Measurements from ENCODE around the gene IFNL1.
"Not testable (repeated sequence)": the region's sequence is repeated elsewhere in the genome, so short reads cannot be mapped to it uniquely, and the experiment has no call there.

The IFNL1 gene

DNA sequence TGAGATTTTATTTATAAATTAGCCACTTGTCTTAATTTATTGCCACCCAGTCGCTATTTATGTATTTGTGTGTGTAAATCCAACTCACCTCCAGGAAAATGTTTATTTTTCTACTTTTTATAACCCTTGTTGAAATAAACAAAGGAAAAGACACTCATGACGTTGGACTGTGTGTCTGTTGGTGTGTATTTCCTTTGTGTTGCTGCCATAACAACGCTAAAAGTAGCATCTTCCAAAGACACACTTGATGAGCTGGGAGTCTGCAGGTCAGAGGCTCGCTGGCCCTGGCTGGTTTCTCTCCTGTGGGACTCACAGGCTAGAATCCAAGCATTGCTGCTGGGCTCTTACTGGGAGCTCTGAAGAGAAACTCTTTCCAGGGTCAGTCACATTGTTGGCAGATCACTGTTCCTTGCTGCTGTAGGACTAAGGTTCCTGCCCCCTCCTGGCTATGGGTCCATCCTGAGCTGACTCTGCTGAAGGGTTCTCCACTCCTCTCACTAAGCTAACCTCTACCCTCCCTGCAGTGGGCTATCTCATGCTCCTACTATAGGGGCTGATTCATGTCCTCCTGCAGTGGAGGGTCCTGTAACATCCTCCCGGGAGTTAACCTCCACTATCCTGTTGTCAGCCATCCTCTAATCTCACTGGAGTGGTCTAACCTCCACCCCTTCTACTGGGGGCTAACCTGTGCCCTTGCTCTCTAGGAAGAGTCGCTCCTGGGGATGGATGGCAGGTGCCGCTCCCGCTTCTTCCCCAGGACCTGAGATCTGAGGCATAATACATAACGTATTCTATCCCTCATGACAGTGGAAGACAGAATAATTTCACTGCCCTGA is 26.0 kb upstream of the IFNL1 start:
- DNase-seq, result no peak

DNA sequence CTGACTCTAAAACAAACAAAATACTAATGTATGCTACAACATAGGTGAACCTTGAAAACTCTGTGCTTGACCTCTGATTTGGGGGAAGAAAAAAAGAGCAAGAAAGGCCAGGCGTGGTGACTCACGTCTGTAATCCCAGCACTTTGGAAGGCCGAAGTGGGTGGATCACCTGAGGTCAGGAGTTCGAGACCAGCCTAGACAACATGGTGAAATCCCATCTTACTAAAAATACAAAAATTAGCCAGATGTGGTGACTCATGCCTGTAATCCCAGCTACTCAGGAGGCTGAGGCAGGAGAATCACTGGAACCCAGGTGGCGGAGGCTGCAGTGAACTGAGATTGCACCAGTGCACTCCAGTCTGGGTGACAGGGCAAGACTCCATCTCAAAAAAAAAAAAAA is 22.3 kb upstream of the IFNL1 start:
- DNase-seq, result not testable (repeated sequence)

DNA sequence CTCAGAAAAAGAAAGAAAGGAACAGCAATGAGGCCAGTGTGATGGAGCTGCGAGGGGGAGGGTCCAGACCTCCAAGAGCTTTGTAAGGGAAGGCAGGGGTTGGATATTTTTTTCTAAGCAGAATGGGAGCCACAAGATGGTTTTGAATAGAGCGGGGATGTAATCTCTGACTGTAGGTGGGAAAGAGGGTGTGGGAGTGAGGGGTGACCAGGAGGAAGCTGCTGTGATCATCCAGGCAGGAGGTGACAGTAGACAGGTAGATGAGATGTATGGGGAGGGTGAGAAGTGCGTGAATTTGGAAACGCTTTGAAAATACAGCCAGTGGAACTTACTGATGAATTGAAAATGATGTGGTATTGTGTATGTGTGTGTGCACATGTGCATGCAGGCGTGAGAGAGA is 20.6 kb upstream of the IFNL1 start:
- DNase-seq, result no peak

DNA sequence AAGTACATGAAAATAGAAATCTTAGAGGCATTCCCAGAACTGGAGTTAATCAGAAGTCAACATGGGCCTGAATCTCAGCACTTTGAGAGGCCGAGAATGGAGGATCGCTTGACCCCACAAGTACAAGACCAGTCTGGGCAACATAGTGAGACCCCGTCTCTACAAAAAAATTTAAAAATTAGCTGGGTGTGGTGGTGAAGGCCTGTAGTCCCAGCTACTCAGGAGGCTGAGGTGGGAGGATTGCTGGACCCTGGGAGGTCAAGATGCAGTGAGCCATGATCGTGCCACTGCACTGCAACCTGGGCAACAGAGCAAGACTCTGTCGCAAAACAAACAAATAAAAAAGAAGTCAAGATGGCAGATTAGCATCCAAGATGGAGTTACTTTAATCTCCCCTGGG is 19.5 kb upstream of the IFNL1 start:
- DNase-seq, result no peak

DNA sequence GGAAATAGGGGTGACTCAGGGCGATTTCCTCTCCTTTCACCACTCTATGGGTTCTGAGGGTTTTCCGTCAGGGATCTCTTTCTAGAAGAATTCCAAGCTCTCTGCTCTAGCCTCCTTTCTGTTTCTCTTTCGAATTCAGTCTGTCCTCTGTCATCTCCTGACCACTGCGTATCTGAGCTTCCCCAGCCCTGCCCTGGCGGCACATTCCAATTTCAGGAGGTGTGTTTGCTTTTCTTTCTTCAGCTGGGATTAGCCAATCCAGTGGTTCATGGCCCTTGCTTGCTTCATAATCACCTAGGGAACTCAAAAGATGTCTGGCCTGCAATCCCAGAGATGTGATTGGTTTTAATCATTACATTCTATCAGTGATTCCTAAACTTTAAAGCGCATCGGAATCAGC is 18.6 kb upstream of the IFNL1 start:
- DNase-seq, result no peak

DNA sequence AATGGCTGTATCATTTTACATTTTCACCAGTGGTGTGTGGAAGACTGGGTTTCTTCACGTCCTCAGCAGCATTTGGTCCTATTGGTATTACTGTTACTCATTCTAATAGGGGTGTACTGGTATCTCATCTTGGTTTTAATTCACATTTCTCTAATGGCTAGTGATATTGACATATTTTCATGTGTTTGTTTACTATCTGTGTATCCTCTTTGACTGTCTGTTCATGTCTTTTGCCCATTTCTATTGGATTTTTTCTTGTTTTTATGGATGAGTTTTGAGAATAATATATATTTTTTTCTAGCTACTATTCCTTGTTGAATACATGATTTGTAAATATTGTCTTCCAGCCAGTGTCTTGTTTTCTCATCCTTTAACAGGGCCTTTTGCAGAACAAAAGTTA is 14.2 kb upstream of the IFNL1 start:
- DNase-seq, result no peak

DNA sequence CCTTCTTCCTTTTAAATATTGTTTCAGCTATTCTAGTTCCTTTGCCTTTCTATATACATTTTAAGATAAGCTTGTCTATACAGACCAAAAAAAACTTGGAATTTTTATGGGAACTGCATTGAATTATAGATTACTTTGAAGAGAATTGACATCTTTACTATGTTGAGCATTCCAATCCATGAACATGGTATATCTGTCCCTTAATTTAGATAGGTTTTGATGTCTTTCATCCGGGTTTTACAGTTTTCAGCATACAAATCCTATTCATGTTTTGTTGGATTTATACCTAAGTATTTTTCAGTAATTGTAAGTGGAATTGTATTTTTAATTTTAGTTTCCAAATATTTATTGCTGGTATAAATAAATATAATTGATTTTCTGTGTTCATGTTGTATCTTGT is 12.2 kb upstream of the IFNL1 start:
- no peak for DNase-seq

DNA sequence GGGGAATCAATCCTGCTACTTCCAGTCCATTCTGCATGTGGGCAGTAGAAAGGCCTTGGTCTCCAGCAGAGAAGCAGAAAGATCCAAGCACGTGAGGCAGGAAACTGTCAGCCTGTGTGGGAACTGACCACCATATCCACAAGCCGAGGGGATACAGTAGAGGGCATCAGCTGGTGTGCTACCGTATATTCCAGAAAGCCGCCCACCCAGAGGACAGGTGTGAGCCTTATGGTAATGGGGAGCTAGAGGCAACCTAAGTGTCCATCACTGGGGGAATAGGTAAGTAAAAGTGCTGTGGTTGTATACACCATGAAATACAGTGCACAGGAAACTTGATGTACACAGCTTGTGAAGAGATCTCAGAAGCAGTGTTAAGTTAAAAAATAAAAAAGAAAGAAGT is 2.8 kb upstream of the IFNL1 start:
- no peak for DNase-seq

DNA sequence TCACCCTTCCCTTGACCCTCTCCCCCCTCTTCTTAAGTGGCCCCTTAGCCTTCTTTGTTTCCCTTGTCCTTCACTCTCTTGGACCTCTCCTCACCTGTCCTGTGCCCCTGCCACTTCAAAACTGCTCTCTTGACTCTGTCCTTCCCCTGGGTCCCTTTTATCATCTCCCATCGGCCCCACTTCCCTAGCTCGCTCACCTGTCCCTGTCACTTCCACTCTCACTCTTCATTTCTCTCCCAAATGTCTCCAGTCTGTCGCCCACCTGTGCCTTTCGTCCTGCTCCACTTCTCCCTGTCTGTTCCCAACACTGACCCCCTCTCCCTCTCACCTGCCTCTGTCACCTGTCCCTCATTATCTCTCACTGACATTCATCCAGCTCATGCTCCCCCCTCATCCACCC is 699 bp downstream of the IFNL1 start:
- DNase-seq, result no peak

DNA sequence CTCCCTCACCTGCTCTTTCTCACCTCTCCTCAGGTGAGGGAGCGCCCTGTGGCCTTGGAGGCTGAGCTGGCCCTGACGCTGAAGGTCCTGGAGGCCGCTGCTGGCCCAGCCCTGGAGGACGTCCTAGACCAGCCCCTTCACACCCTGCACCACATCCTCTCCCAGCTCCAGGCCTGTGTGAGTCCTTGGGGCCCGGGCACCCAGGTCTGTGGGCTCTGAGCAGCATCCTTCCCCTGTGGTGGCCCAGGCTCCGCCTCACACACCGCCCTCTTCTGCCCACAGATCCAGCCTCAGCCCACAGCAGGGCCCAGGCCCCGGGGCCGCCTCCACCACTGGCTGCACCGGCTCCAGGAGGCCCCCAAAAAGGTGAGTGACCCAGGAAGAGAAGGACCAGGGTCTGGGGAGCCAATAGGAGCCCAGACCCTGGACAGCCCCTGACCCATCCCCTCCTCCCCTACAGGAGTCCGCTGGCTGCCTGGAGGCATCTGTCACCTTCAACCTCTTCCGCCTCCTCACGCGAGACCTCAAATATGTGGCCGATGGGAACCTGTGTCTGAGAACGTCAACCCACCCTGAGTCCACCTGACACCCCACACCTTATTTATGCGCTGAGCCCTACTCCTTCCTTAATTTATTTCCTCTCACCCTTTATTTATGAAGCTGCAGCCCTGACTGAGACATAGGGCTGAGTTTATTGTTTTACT is 1.9 kb downstream of the IFNL1 start:
- peak; percentile 68 for DNase-seq

DNA sequence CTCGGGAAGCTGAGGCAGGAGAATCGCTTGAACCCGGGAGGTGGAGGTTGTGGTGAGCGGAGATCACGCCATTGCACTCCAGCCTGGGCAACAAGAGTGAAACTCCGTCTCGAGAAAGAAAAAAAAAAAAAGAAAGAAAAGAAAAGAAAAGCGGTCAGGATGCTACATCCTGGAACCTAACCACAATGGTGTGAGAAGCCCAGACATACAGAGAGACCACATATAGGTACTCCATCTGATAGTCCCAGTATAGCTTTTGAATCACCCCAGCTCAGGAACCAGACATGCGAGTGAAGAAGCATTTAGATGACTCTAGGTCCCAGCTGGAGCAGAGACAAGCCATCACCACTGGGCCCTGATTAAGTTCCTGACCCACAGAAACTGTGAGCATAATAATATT is 3.2 kb downstream of the IFNL1 start:
- no peak for DNase-seq

DNA sequence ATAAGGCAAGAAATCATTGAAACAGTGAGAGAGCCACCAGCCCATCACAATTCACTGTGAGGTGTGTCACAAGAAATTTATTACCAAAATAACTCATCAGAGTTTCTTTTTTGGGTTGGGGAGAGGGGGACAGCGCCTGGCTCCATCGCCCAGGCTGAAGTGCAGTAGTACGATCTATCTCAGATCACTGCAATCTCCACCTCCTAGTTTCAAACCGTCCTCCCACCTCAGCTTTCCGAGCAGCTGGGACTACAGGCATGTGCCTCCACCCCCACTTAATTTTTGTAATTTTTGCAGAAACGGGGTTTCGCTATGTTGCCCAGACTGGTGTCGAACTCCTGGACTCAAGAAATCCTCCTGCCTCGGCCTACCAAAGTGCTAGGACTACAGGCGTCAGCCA is 3.6 kb downstream of the IFNL1 start:
- DNase-seq, result no peak

DNA sequence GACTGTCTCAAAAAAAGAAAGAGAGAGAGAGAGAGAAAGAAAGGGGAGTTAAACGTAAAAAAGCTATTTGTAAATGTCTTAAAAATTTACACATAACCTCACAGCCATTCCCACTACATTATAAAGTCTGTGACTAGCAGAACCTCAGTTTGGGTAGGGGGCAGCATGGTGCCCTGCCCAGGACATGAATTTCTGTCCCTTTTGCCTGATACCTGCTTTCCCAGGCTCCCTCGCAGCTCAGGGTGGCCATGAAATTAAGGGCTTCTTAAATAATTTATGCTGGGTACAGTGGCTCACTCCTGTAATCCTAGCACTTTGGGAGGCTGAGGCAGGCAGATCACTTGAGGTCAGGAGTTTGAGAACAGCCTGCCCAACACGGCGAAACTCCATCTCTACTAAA is 4.8 kb downstream of the IFNL1 start:
- DNase-seq, result no peak

DNA sequence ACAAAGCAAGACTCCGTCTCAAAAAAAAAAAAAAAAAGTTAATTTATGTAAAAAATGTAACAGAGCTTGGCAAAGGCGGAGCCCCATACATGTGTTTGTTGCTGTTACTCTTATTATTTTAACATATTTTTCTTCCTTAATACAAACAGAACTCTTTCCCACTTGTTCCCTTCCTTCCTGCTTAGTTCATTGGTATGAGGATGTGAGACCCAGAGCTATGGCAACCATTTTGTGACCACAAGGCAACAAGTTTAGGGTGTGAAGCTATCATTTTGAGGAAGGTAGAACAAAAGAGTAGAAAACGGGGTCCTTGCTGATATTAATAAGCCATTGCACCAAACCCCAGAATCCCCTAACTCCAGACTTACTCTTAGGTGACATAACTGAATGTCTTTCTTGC is 5.4 kb downstream of the IFNL1 start:
- no peak for DNase-seq

DNA sequence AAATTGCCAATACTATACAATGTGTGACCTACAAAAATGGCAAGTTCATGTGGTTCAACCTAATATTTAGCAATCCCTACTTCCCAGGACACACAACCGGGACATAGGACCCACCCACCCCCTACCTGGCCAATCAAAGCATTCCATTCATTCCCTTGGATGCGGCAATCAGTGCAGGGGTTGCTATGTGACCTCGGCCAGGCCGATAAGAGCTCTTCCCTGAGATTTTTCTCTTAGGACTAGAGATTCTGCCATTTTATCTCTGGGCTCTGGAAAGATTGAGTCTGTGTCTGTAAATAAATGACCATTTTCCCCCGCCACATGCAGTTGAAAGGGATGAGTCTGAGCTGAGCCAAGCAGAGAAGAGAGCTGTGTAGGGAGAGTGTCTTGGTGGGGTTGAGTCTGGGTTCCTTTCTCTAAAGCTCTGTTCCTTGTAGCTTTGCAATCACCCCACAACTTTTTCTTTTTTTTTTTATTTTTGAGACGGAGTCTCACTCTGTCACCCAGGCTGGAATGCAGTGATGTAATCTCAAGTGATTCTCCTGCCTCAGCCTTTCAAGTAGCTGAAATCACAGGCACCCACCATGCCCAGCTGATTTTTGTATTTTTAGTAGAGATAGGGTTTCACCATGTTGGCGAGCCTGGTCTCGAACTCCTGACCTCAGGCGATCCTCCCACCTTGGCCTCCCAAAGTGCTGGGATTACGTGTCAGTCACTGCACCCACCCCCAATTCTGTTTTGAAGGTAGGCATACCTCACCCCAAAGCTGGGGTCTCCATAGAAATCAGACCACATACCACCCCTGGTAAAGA is 7.4 kb downstream of the IFNL1 start:
- no peak for DNase-seq

DNA sequence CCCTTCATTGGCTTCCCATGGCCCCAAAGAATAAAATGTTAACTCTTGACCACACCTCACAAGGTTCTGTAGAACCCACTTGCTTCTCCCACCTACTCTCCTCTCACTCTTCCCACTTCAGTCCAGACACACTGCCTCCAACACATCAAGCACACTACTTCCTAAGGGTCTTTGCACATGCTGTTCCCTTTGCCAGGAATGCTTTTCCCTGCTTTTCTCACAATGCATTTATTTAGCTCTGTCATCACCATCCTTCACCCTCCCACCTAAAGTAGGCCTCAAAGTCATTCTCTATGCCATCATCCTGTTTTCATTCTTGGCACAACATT is 7.9 kb downstream of the IFNL1 start:
- DNase-seq, result no peak

DNA sequence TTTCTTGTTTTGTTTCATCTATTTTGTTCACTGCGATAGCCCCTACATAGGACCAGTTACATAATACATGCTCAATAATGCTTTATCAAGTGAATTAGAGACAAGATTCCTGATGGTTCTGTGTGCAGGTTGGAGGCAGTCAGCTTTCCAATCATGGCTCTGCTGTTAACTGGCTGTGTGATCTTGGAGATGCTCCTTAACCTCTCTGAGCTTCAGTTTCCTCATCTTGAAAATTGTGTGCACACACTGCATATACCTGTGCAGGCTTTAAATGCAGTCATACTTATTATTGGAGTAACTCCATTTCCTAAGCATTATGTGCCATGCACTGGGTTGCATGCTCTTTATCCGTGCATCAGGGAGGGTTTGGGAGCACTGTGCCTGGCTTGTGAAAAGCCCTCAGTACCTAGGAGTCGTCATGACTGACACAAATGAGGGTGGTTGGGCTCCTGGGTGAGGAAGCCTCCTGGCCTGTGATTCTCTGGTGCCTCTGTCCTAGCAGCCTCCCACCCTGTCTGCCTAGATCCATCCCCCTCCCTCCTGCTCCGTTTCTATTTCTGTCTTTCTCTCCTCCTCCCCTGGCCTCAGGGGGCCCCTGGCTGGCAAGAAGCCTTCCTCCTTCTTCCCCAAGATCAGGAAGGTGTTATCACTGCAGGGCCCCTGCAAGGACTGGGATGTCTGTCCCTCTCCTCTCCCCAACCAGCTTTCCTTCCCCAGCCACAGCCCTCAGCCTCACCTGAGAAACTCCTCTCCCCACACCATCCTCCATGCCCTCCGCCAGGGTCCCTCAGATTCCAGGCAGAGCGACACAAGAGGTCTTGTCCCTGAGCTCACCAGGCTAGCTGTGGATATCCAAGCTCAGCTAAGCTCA is 8.7 kb downstream of the IFNL1 start:
- no peak for DNase-seq

DNA sequence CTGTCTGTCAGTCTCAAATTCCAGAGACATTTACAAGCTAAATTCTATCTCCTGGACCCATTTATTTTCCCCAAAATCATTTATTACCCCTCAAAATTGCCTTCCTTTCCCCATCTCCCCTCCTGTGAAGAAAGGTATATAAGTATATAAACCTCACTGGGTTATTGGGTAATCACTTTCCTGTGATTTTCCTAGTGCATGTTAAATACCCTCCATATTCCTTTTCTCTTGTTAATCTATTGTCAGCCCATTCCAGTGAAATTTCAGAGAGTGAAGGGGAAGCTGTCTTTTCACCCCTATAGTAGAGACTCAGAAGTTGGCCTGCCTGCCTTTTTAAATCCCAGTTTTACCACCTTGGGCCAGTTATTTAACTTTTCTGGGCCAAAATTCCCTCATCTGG is 9.9 kb downstream of the IFNL1 start:
- DNase-seq, result no peak

DNA sequence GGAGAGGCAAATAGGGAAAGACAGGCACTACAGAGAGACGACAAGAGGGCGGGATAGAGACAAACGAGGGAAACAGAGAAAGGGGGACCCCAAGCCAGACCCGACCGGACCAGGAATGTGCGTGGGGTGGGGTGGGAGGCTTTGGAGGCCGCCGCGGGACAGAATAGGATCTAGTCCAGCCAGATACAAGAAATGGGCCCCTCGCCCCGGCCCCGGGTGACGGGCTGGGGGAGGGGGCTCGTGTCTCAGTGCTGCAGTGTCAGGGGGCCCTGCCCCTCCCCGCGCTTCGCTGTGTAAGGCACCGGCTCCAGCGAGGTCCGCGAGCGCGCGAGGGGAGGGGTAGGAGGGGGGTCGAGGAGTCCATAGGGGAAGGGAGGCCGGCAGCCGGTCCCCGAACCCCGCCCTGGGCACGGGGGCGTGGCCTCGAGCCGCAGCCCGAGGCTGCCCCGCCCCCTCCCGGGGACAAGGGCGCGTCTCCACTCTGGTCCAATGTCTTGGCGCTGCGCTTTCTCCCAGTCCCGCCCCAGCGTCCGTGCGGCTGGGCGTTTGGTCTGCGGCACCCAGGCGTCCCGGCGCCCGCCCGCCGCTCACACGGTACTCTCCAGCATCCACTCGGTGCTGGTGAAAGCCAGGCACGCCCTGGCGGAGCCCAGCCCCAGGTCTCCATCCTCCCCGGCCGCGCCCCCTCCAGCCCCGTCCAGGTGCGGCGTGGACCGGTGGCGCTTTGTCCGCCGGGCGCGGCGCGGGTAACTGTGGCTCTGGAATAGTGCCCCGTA is 11.0 kb downstream of the IFNL1 start:
- no peak for DNase-seq

DNA sequence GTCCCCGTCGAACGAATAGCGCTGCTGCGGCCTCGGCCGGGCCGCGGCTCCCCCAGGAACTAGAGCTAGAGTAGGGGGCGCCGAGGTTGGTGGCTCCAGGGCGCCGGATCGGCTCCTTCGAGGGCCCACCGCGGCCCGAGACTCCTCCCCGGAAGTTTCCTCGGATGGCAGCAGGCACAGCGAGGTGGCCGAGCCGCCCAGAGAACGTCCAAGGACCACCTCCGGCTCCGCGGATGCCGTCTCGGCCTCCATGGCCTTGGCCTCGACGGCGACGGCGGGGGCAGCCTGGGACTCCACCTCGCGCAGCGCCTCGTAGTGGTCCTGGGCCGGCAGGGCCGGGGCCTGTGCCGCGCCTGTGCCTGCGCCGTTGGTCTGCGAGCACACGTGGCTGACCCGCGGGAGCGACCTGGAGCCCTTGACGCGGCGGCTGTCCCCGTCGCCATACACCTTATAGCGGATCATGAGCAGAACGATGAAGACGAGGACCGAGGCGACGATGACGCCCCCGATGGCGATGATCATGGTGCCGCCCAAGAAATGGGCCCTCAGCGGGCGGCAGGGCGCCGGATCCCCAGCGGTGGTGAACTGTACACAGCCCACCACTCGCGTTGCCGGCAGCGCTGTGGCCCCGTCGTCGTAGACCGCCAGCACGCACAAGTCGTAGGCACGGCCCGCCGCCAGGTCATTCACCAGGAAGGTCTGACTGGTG is 11.8 kb downstream of the IFNL1 start:
- DNase-seq, result no peak

DNA sequence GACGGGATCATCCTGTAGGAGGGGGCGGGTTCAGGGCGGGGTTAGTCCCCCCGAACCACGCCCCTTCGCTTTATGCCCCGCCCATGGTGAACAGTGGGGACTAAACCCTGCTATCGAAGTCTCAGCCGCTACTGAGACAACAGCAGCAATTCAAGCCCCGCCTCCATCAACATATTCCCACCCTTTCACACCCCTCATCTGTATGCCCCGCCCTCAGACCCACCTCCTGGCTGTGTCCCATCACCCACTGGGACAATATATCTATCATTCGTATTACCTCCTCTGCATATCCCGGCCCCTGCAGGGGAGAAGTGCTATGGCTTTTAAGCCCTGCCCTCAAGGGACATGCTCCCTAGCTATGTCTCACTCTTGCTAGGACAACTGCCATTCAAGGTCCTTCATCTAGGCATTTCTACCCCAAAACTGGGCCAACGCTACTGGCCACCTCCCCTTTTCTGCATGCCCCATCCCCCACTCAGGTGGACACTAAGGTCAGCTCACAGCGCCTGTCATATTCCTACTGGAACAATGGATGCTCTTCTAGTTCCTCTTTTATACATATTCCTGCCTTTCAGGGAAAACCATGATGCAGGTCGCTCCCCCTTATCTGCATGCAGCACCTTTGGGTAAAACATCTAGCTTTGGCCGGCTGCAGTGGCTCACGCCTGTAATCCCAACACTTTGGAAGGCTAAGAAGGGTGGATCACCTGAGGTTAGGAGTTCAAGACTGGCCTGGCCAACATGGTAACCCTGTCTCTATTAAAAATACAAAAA is 12.5 kb downstream of the IFNL1 start:
- no peak for DNase-seq

Measured in activated effector memory CD4-positive, alpha-beta T cell treated with Interleukin-2 at 50 U/mL for 16 hours (primary cell).